Progenitor cell of endocrine pancreas (in vitro differentiated cells): ENCODE measurements around the gene TMEM190. TPM values are rescaled to one million over a fixed set of nuclear protein-coding genes. Genes with fewer than 3 reads are reported as not detected.

Experiments
- DNase-seq: peaks from one replicate; pipeline ENCODE4 v3.0.0; 2021; ENCODE audit warnings: low spot score; ENCODE audit not compliant: unreplicated experiment
- H3K27ac Mint-ChIP-seq: 2 replicates; pipeline ENCODE4 v1.8.0; 2021; ENCODE audit warnings: mild to moderate bottlenecking, moderate library complexity, mixed read lengths
- H3K27me3 Mint-ChIP-seq: 2 replicates; pipeline ENCODE4 v1.8.0; 2021; ENCODE audit warnings: mixed read lengths
- H3K36me3 Mint-ChIP-seq: 2 replicates; pipeline ENCODE4 v1.8.0; 2022; ENCODE audit warnings: mixed read lengths; ENCODE audit not compliant: insufficient read depth
- H3K4me1 Mint-ChIP-seq: 2 replicates; pipeline ENCODE4 v1.8.0; 2021; ENCODE audit warnings: low read depth, mixed read lengths
- H3K4me3 Mint-ChIP-seq: 2 replicates; pipeline ENCODE4 v1.8.0; 2021; ENCODE audit warnings: low read depth, mild to moderate bottlenecking, moderate library complexity, mixed read lengths
- H3K9me3 Mint-ChIP-seq: 2 replicates; pipeline ENCODE4 v1.8.0; 2021; ENCODE audit warnings: low read depth, mixed read lengths
- CTCF ChIP-seq: fragments of 200-600 bp; sonication (generic); IDR thresholded peaks from one replicate; pipeline ENCODE4 v1.5.0; 2021; ENCODE audit warnings: antibody characterized with exemption, mild to moderate bottlenecking; ENCODE audit not compliant: unreplicated experiment
- total RNA-seq: library from RNA; stranded (reverse); gene quantifications from 2 replicates; pipeline ENCODE4 v1.2.1, GENCODE V29; 2021

TMEM190 gene
- total RNA-seq, 1 donor from 2014 or later: 2.3 TPM

- peaks cover 10% of the 10 kb centered on the region for H3K36me3 Mint-ChIP-seq
- no peak overlapping the region for H3K4me3 Mint-ChIP-seq
- H3K27me3 Mint-ChIP-seq: no peaks in the 10 kb centered on the region
- peaks cover 11% of the 10 kb centered on the region for H3K4me1 Mint-ChIP-seq
- no peak overlapping the region for H3K27ac Mint-ChIP-seq
- no peak for DNase-seq
- no peaks in the 10 kb centered on the region for H3K9me3 Mint-ChIP-seq
- TF ChIP-seq CTCF: no peak
Measured at GRCh38 chr19:55345101-55345817, 31.4 kb upstream of the TMEM190 start.

- peaks cover 11% of the 10 kb centered on the region for H3K4me1 Mint-ChIP-seq
- peaks cover 10% of the 10 kb centered on the region for H3K36me3 Mint-ChIP-seq
- no peak overlapping the region for H3K27ac Mint-ChIP-seq
Measured at GRCh38 chr19:55345818-55346724, 30.6 kb upstream of the TMEM190 start.

GRCh38 chr19:55346725-55347441 is 29.7 kb upstream of the TMEM190 start:
- no peak for TF ChIP-seq CTCF
- Mint-ChIP-seq H3K36me3 (peaks cover 8% of the 10 kb centered on the region), H3K4me1 (peaks cover 6% of the 10 kb centered on the region), H3K27ac (no peak overlapping the region), H3K27me3 (peaks cover 16% of the 10 kb centered on the region), H3K4me3 (no peak overlapping the region), H3K9me3 (no peaks in the 10 kb centered on the region)
- DNase-seq: no peak

More at GRCh38 chr19:55345818-55346724, 30.6 kb upstream of the TMEM190 start:
- Mint-ChIP-seq H3K4me3 (no peak overlapping the region), H3K9me3 (no peaks in the 10 kb centered on the region), H3K27me3 (peaks cover 8% of the 10 kb centered on the region)
- no peak for TF ChIP-seq CTCF
- DNase-seq: no peak

- Mint-ChIP-seq H3K36me3 (peaks cover 8% of the 10 kb centered on the region), H3K9me3 (no peaks in the 10 kb centered on the region), H3K4me1 (peaks cover 6% of the 10 kb centered on the region), H3K27me3 (peaks cover 23% of the 10 kb centered on the region), H3K27ac (no peak overlapping the region), H3K4me3 (no peak overlapping the region)
- TF ChIP-seq CTCF: no peak
- no peak for DNase-seq
Measured at GRCh38 chr19:55347442-55348009, 29.1 kb upstream of the TMEM190 start.
